Cardiac muscle cell (in vitro differentiated cells and primary cell): ENCODE results near the gene FNDC11. TPM values are rescaled to one million over a fixed set of nuclear protein-coding genes. Genes with fewer than 3 reads are reported as not detected.
A peak's percentile ranks its signal among the peaks of the same experiment; 100 is the strongest.

Source experiments
- DNase-seq, 2 donors: peaks; one replicate each; pipeline versions ENCODE4 v3.0.0 to v3.0.0-alpha.2; 2010 to 2017; ENCODE audit warnings: low read depth in 1 of 2, low spot score in 1 of 2
- H3K27ac ChIP-seq: fragments of 200-600 bp; sonication (generic); 2 replicates; pipeline ENCODE4 v1.5.1; 2016
- H3K27me3 ChIP-seq: fragments of 200-600 bp; sonication (generic); 2 replicates; pipeline ENCODE4 v1.6.0; 2016; ENCODE audit warnings: control low read depth
- H3K36me3 ChIP-seq: fragments of 200-600 bp; sonication (generic); 2 replicates; pipeline ENCODE4 v1.5.1; 2016; ENCODE audit warnings: control low read depth
- H3K4me1 ChIP-seq: fragments of 200-600 bp; sonication (generic); 2 replicates; pipeline ENCODE4 v1.8.1; 2017; ENCODE audit warnings: low read depth, mild to moderate bottlenecking, mixed run types
- H3K4me3 ChIP-seq: fragments of 200-600 bp; sonication (generic); 2 replicates; pipeline ENCODE4 v1.5.1; 2016; ENCODE audit warnings: mild to moderate bottlenecking
- H3K9me3 ChIP-seq: fragments of 200-600 bp; sonication (generic); 2 replicates; pipeline ENCODE4 v1.5.1; 2017; ENCODE audit warnings: low read depth, mild to moderate bottlenecking, control low read depth
- polyA plus RNA-seq: library from polyadenylated mRNA; unstranded; fragments of >200 nt; fragmentation: Nextera tagmentation; extraction: Ambion mirVana; gene quantifications from 2 replicates; pipeline ENCODE4 v1.2.1, GENCODE V29; 2016
- total RNA-seq: library from RNA; depleted of rRNA; stranded (reverse); fragments of >200 nt; gene quantifications from 2 replicates; pipeline ENCODE4 v1.2.3, GENCODE V29; 2016
- TF ChIP-seq, protein P1 (sequence below): IDR thresholded peaks from 2 replicates; pipeline ENCODE4 v1.5.1; 2012; ENCODE audit warnings: low read depth, mild to moderate bottlenecking, low read length

The FNDC11 gene
- total and polyA plus RNA-seq, 2 experiments from 2014 or later, result 0.09 to 3.4 TPM

DNA sequence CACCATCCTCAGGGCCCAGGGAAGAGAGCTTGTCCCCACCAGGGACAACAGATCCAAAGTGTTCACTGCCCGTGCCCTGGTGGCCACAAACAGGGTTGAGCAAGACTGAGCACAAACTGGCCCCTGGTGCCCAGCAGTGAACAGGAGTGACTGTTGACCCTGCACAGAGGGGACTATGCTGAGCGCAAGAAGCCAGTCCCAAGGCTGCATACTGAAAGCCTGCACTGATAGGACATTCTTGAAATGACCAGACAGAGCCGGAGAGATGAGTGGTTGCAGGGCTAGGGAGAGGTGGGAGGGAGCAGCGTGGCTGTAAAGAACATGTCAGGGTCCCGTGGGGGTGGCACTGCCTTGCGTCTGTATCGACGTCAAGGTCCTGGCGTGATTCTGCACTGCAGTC, 2.9 kb upstream of the FNDC11 start:
- no peaks in the 10 kb centered on the region for H3K9me3 ChIP-seq
- no peaks in the 10 kb centered on the region for H3K27me3 ChIP-seq
- TF ChIP-seq, protein P1, sequence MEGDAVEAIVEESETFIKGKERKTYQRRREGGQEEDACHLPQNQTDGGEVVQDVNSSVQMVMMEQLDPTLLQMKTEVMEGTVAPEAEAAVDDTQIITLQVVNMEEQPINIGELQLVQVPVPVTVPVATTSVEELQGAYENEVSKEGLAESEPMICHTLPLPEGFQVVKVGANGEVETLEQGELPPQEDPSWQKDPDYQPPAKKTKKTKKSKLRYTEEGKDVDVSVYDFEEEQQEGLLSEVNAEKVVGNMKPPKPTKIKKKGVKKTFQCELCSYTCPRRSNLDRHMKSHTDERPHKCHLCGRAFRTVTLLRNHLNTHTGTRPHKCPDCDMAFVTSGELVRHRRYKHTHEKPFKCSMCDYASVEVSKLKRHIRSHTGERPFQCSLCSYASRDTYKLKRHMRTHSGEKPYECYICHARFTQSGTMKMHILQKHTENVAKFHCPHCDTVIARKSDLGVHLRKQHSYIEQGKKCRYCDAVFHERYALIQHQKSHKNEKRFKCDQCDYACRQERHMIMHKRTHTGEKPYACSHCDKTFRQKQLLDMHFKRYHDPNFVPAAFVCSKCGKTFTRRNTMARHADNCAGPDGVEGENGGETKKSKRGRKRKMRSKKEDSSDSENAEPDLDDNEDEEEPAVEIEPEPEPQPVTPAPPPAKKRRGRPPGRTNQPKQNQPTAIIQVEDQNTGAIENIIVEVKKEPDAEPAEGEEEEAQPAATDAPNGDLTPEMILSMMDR, result no peak
- no peaks in the 10 kb centered on the region for H3K4me1 ChIP-seq
- peak in 1 of 2 donors; percentile 29 for DNase-seq
- H3K27ac ChIP-seq, result no peak overlapping the region
- no peak overlapping the region for H3K4me3 ChIP-seq
- H3K36me3 ChIP-seq, result no peaks in the 10 kb centered on the region

DNA sequence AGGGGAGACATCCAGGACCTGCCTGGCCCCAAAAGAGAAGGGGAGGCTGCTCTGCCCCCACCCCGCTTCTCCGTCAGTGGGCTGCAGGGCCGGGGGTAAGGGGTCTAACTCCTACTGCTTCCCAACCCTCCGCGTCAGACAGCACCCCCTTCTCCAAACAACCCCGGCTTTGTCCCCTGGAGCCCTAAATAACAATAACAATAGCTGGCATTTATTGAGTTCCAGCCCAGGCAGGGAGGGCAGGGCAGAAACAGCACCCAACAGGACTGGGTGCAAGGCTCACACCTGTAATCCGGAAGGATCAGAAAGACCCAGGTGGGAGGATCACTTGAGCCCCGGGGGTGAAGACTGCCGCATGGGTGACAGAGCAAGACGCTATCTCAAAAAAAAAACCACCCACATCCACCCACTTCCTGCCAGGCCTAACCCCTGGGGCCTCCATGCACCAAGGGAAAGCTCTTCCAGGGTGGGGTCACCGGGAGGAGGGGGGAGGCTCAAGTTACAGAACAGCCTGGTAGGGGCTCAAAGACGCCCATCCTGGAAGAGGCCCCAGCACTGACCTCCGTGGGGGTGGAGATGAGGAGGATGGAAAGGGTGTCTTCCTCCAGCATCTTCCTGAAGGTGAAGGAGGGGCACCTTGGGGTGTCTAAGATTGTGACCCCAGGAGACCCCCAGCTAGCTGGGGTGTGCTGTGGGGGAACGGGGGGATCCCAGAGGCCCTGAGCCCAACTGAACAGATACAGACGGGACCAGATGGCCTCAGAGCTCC, 1.3 kb upstream of the FNDC11 start:
- no peak overlapping the region for H3K27ac ChIP-seq
- no peaks in the 10 kb centered on the region for H3K4me1 ChIP-seq
- no peak for DNase-seq
- H3K4me3 ChIP-seq, result no peak overlapping the region
- no peaks in the 10 kb centered on the region for H3K27me3 ChIP-seq
- no peaks in the 10 kb centered on the region for H3K36me3 ChIP-seq
- TF ChIP-seq, protein P1, result no peak
- no peaks in the 10 kb centered on the region for H3K9me3 ChIP-seq

DNA sequence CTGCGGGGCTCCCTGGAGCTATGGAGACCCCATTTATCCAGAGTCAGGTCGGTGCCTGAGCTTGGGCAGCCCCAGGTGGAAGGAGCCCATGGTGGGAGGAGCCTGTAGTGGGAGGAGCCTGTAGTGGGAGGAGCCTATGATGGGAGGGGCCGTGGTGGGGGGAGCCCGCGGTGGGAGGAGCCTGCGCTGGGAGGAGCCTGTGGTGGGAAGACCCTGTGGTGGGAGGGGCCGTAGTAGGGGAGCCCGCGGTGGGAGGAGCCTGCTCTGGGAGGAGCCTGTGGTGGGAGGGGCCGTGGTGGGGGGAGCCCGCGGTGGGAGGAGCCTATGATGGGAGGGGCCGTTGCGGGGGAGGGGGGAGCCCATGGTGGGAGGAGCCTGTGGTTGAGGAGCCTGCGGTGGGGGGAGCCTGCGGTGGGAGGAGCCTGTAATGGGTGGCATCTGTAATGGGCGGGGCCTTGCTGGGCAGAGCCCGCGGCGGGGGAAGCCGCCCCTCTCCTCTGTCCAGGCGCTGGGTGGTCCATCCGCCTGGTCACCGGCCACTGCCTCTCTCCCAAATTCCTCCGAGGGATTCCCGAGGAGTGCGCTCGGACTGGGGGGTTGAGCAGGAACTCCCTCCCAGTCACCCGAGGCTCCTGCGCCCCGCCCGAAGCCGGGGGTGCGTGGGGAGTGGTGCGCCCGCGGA, 567 bp upstream of the FNDC11 start:
- Histone ChIP-seq H3K9me3 (no peaks in the 10 kb centered on the region), H3K27ac (no peak overlapping the region), H3K36me3 (no peaks in the 10 kb centered on the region), H3K27me3 (no peaks in the 10 kb centered on the region), H3K4me3 (peak overlapping the region; percentile 74), H3K4me1 (no peaks in the 10 kb centered on the region)
- TF ChIP-seq, protein P1, result no peak
- DNase-seq, result peak; percentile 81 to 87

DNA sequence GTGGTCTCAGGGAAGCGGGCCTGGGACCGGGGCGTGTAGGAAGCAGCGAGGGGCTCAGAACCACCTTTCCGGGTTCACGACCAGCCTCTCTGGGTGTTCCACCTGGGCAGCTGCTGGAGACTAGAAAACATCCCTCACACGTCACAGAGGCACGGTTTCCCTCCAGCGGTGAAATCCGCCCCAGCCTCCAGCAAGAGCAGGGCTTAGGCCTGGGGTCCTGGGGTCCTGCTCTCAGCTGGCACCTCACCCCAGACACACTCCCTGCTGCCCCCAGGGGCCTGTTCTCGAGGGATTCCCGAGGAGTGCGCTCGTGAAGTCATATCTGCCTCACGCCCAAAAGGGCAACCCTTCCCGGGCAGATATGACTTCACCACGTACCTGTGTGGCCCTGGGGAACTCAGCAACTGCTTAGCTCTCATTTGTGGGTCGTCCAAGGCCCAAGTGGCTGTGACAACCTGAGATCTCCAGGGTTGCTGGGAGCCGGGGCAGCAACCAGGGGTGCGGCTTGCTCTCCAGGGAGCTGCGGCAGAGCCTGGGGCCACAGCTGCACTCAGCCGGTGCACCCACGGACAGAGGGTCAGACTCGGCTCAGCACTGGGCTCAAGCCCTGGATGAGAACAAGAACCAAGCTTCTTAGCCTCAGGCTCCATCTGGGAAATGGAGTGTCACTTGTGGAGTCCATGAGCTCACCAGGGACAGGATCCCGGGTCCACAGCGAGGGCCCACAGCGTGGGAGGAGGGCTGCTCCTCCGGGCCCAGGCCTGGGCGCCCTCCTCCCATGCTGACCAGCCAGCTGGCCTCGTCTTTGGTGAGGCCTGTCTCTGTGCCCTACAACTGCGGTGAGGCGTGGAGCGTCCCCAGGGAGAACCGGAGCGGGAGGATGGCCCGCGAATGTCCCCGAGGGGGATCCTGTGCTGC, 661 bp downstream of the FNDC11 start:
- Histone ChIP-seq H3K27ac (no peak overlapping the region), H3K27me3 (no peaks in the 10 kb centered on the region), H3K36me3 (no peaks in the 10 kb centered on the region), H3K9me3 (no peaks in the 10 kb centered on the region), H3K4me1 (no peaks in the 10 kb centered on the region), H3K4me3 (peak overlapping the region; percentile 74)
- DNase-seq, result no peak
- TF ChIP-seq, protein P1, result no peak

DNA sequence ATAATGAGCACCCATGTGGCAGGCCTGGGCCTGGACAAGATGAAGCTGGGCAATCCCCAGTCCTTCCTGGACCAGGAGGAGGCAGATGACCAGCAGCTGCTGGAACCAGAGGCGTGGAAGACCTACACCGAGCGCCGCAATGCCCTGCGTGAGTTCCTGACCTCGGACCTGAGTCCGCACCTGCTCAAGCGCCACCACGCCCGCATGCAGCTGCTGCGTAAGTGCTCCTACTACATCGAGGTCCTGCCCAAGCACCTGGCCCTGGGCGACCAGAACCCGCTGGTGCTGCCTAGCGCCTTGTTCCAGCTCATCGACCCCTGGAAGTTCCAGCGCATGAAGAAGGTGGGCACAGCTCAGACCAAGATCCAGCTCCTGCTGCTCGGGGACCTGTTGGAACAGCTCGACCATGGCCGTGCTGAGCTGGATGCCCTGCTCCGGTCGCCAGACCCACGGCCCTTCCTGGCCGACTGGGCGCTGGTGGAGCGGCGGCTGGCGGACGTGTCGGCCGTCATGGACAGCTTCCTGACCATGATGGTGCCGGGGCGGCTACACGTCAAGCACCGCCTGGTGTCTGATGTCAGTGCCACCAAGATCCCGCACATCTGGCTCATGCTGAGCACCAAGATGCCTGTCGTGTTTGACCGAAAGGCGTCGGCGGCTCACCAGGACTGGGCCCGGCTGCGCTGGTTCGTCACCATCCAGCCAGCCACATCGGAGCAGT, 1.9 kb downstream of the FNDC11 start:
- DNase-seq, result no peak
- H3K9me3 ChIP-seq, result no peaks in the 10 kb centered on the region
- no peaks in the 10 kb centered on the region for H3K27me3 ChIP-seq
- no peaks in the 10 kb centered on the region for H3K4me1 ChIP-seq
- H3K36me3 ChIP-seq, result no peaks in the 10 kb centered on the region
- H3K4me3 ChIP-seq, result no peak overlapping the region
- H3K27ac ChIP-seq, result no peak overlapping the region
- TF ChIP-seq, protein P1, result no peak
